ENCODE results near the gene CDH11. TPM values are rescaled to one million over a fixed set of nuclear protein-coding genes. Genes with fewer than 3 reads are reported as not detected.

Gene CDH11
- total RNA-seq, 2 experiments from 2014 or later = not detected

DNA sequence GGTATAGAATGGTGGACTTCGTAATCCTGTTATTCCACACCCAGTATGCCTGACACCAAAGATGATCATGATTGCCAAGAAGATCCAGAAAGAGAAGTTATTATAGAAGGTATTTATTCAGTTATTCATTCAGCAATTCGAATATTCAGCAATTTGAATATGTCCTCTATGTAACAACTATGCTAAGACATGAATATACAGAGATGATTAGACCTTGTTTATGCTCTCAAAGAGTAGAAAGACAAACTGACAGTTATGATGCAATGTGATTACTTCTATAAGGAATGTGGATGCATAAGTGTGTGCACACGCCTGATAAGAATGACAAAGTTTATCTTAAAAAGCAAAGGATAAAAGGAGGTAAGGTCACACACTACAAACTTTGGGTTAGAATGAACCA, 218.1 kb downstream of the CDH11 start:
- no peak for DNase-seq
- no peak overlapping the region for H3K4me3 Mint-ChIP-seq
- CTCF ChIA-PET = interaction anchor here (1.1 kb wide), 1 partner anchor 14 kb away, joined by 3 read pairs; no protein-coding TSS in a partner anchor
- intact Hi-C loops (cut with micrococcal nuclease) = no loop called here
- peaks cover 9% of the 10 kb centered on the region for H3K9me3 Mint-ChIP-seq
- no peak overlapping the region for H3K27ac Mint-ChIP-seq
- no peaks in the 10 kb centered on the region for H3K36me3 Mint-ChIP-seq (ENCODE audit: low read depth)
- no peaks in the 10 kb centered on the region for H3K4me1 Mint-ChIP-seq (ENCODE audit: low read depth)
- H3K27me3 Mint-ChIP-seq (ENCODE audit: low read depth) = no peaks in the 10 kb centered on the region

DNA sequence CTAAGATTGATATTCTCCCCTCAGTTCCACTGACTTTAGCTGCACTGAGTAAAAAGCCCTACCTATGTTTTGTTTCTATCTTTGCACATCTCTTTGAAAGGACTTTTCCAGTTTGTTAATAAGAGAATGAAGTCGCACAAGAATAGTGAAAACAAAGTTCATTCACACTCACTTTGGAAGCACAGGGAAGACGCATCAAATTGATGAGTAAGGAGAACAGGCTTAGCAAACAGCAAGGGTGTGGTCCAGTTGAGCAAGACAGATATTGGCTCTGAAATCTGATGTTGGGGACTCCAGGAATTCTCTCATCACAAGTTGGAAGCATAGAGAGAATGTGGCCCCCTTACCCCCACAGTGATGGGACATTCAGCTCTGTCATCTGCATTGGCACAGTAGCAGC, 221.3 kb downstream of the CDH11 start:
- CTCF ChIA-PET = no interaction called here
- H3K27me3 Mint-ChIP-seq (ENCODE audit: low read depth) = no peaks in the 10 kb centered on the region
- no peak for DNase-seq
- no peak overlapping the region for H3K27ac Mint-ChIP-seq
- H3K9me3 Mint-ChIP-seq = peaks cover 4% of the 10 kb centered on the region
- H3K4me3 Mint-ChIP-seq = no peak overlapping the region
- H3K4me1 Mint-ChIP-seq (ENCODE audit: low read depth) = no peaks in the 10 kb centered on the region
- intact Hi-C loops (cut with micrococcal nuclease) = no loop called here
- H3K36me3 Mint-ChIP-seq (ENCODE audit: low read depth) = no peaks in the 10 kb centered on the region

DNA sequence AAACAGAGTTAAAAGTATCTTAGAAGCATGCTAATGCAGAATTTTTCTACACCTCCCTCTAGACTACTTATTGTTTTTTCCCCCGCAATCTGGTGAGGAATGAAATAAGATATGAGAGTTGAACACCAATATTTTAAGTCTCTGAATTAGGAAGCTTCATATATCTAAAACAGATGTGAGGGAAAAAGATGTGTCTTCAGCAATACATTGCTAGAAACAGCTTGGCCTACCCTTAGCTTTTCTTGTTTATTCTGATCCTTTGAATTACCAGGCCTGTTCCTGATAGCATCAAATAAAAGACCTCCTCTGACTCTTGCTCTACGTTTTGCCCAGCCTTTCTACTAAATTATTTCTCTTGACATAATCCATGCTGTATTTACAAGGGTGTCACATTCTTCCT, 221.8 kb downstream of the CDH11 start:
- H3K27ac Mint-ChIP-seq = no peak overlapping the region
- CTCF ChIA-PET = no interaction called here
- peaks cover 6% of the 10 kb centered on the region for H3K9me3 Mint-ChIP-seq
- H3K36me3 Mint-ChIP-seq (ENCODE audit: low read depth) = no peaks in the 10 kb centered on the region
- H3K4me1 Mint-ChIP-seq (ENCODE audit: low read depth) = no peaks in the 10 kb centered on the region
- H3K27me3 Mint-ChIP-seq (ENCODE audit: low read depth) = no peaks in the 10 kb centered on the region
- H3K4me3 Mint-ChIP-seq = no peak overlapping the region
- no peak for DNase-seq
- intact Hi-C loops (cut with micrococcal nuclease) = no loop called here

DNA sequence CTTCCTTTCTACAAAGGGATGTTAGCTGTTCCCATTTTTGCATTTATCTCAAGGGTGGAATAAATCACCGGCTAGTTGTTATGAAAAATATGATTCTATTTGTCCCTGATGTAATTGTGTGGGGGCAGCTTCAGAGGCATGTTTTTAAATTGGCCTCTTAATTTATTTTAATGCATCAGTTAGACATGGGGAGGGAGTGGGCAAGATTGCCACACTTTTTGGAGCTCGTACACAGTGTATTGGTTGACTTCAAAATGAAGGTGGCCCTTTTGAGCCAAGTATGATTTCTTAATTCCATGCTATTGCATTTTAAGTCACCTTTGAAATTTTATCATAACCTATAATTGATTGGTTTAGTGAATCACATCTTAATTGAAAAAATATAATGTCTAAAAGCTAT, 223.7 kb downstream of the CDH11 start:
- Mint-ChIP-seq H3K27me3 (ENCODE audit: low read depth) (no peaks in the 10 kb centered on the region), H3K9me3 (peaks cover 7% of the 10 kb centered on the region), H3K36me3 (ENCODE audit: low read depth) (no peaks in the 10 kb centered on the region), H3K4me1 (ENCODE audit: low read depth) (no peaks in the 10 kb centered on the region), H3K4me3 (no peak overlapping the region), H3K27ac (no peak overlapping the region)
- DNase-seq = no peak
- intact Hi-C loops (cut with micrococcal nuclease) = no loop called here
- CTCF ChIA-PET = no interaction called here

Data from activated naive CD4-positive, alpha-beta T cell treated with anti-CD3 and anti-CD28 coated beads for 36 hours (primary cell).